Sigmoid colon (tissue), 7 donors: ENCODE results near the gene GAGE12J. TPM values are rescaled to one million over a fixed set of nuclear protein-coding genes. Genes with fewer than 3 reads are reported as not detected.
"Not testable (repeated sequence)": the region's sequence is repeated elsewhere in the genome, so short reads cannot be mapped to it uniquely, and the experiment has no call there.

Source experiments
- DNase-seq: peaks from one replicate; pipeline ENCODE4 v3.0.0-alpha.2; 2019
- H3K27ac ChIP-seq, 4 donors: fragments of 200-600 bp; sonication (generic); one replicate each; pipeline ENCODE4 v1.5.1; 2016 to 2019; ENCODE audit warnings: mild to moderate bottlenecking in 1 of 4
- H3K27me3 ChIP-seq, 3 donors: fragments of 200-600 bp; sonication (generic); one replicate each; pipeline ENCODE4 v1.5.1; 2019; ENCODE audit warnings: mild to moderate bottlenecking in 1 of 3
- H3K36me3 ChIP-seq, 4 donors: fragments of 200-600 bp; sonication (generic); one replicate each; pipeline ENCODE4 v1.5.1; 2016 to 2019
- H3K4me1 ChIP-seq, 4 donors: fragments of 200-600 bp; sonication (generic); one replicate each; pipeline ENCODE4 v1.5.1; 2017 to 2019
- H3K4me3 ChIP-seq, 4 donors: fragments of 200-600 bp; sonication (generic); one replicate each; pipeline ENCODE4 v1.5.1; 2017 to 2019; ENCODE audit warnings: mild to moderate bottlenecking in 2 of 4, moderate library complexity in 1 of 4
- H3K9me3 ChIP-seq, 4 donors: fragments of 200-600 bp in 3 of 4; sonication (generic) in 3 of 4; one replicate each; pipeline versions ENCODE4 v1.5.1 to v1.6.1; 2013 to 2019
- CTCF ChIP-seq, 4 experiments: fragments of 450-650 bp in 3 of 4; fragments of 200-600 bp in 1 of 4; IDR thresholded peaks; one replicate each; pipeline ENCODE4 v1.5.1; 2016 to 2019; ENCODE audit warnings: antibody characterized with exemption in 4 of 4, mild to moderate bottlenecking in 3 of 4, moderate library complexity in 2 of 4
- EP300 ChIP-seq, 4 donors: sonication (generic); formaldehyde crosslinking; IDR thresholded peaks; one replicate each; pipeline ENCODE4 v1.6.1; 2017; ENCODE audit warnings: antibody characterized with exemption in 4 of 4
- POLR2A ChIP-seq, 2 donors: fragments of 450-650 bp; IDR thresholded peaks; one replicate each; pipeline ENCODE4 v1.6.1; 2016; ENCODE audit warnings: antibody characterized with exemption in 2 of 2, mild to moderate bottlenecking in 2 of 2, moderate library complexity in 2 of 2
- POLR2AphosphoS5 ChIP-seq, 4 donors: sonication (generic); formaldehyde crosslinking; IDR thresholded peaks; one replicate each; pipeline ENCODE4 v1.6.1; 2017; ENCODE audit warnings: antibody characterized with exemption in 4 of 4
- WGBS, 2 donors: extraction: QIAGEN DNeasy Blood & Tissue Kit; methylation state at CpG; one replicate each; pipeline ENCODE4 v1.1.7; 2013; 5-methylcytosine and 5-hydroxymethylcytosine counted together
- intact Hi-C: fragments of 100-400 bp; cut with DNase I; formaldehyde crosslinking; loops from one replicate; pipeline ENCODE4 v1.15.1; 2023
- polyA plus RNA-seq, 3 donors: library from polyadenylated mRNA; stranded (reverse); fragments of 200-250 nt; gene quantifications; one replicate each; pipeline ENCODE4 v1.2.3, GENCODE V29; 2013
- total RNA-seq, 4 donors: library from RNA; depleted of rRNA; stranded (reverse); fragments of >200 nt; gene quantifications; one replicate each; pipeline ENCODE4 v1.1.0, GENCODE V29; 2016
- donor health status: healthy with polysubstance abuse.
- donor health status: Bipolar disorder and iron deficiency.
- donor health status: healthy.

GAGE12J gene
- total RNA-seq (not detected), polyA plus RNA-seq (not detected)

DNA sequence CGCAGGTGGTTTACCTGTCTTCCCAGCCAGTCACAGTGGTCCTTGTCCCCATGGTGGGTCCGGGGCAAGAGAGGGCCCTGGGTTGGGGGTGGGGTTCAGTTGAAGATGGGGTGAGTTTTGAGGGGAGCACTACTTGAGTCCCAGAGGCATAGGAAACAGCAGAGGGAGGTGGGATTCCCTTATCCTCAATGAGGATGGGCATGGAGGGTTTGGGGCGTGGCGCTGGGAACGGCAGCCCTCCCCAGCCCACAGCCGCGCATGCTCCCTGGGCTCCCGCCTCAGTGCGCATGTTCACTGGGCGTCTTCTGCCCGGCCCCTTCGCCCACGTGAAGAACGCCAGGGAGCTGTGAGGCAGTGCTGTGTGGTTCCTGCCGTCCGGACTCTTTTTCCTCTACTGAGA, at the start of gene GAGE12J:
TSS of gene GAGE12J (plus strand) at position 301 of the 400 bp plus-strand sequence. CDS start 1,157 bp downstream, outside the sequence.
- H3K4me1 ChIP-seq, H3K27ac ChIP-seq, H3K36me3 ChIP-seq, DNase-seq, H3K27me3 ChIP-seq, intact Hi-C loops, H3K9me3 ChIP-seq, H3K4me3 ChIP-seq: not testable (repeated sequence)
- WGBS, 2 donors: no CpG with 5 or more reads among the region's 16 CpGs

DNA sequence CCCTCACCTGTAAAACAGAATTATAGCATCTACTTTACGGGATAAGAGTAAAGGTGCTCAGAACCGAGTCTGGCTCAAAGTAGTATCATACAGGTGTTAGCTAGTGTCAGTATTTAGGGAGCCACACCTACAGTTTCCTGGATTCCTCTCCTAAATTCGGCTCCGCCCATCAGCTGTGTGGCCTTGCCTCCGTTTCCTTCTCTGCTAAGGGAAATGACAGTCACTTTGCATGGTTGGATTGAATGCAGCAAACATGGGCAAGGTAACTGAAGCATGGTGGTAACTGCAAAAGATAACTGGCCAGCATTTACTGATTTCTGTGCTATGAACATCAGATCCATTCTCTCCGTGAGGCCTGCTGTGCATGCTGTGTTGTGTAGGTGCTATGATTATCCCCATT, 49.4 kb upstream of the GAGE12J start:
- Histone ChIP-seq H3K4me3 (no peak overlapping the region), H3K27ac (no peak overlapping the region), H3K36me3 (no peaks in the 10 kb centered on the region), H3K27me3 (no peaks in the 10 kb centered on the region), H3K4me1 (peaks cover 0 to 33% (median 22%) of the 10 kb centered on the region in 4 donors), H3K9me3 (no peaks in the 10 kb centered on the region)
- TF ChIP-seq EP300 (IDR thresholded peaks at IDR 0.05): no peak
- TF ChIP-seq CTCF (IDR thresholded peaks at IDR 0.05): no peak
- TF ChIP-seq POLR2AphosphoS5 (IDR thresholded peaks at IDR 0.05): no peak
- no peak for TF ChIP-seq POLR2A (IDR thresholded peaks at IDR 0.05)
- intact Hi-C loops: no loop called here
- WGBS, 2 donors: 38 to 49% methylated on average over 6 of the region's 6 CpGs
- DNase-seq: peak; percentile 27

DNA sequence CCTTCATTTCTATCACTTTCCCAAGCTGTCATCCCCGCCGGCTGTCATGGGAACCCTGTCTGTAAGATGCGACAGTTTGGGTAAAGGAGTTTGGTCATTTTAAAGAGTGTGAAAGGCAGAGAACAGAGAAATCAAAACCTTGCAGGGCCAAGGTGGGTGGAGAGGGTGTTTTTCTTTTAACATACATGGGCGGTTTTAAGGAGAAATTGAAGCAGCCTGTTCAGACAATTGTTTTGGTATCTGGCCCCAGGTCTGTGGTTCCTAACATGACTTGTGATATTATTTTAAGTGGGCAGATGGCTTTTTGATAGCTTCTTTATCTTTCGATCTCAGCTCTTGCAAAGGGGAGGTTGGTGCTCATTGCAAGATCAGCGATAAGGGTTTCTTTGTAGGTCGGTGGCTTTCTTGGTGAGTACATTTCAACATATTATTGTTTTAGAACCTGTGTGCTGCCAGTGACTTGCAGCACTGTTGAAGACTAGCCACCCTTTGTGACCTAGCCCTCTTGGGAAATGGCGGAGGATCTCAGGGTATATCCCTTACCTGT, 48.6 kb upstream of the GAGE12J start:
- intact Hi-C loops: no loop called here
- 67 to 91% methylated on average over 8 of the region's 8 CpGs for whole genome bisulfite sequencing, 2 donors
- Histone ChIP-seq H3K9me3 (no peaks in the 10 kb centered on the region), H3K4me1 (peaks cover 0 to 33% (median 22%) of the 10 kb centered on the region in 4 donors), H3K27me3 (no peaks in the 10 kb centered on the region), H3K27ac (no peak overlapping the region), H3K4me3 (no peak overlapping the region), H3K36me3 (no peaks in the 10 kb centered on the region)
- peak; percentile 13 for DNase-seq
- TF ChIP-seq POLR2A (IDR thresholded peaks at IDR 0.05): no peak

DNA sequence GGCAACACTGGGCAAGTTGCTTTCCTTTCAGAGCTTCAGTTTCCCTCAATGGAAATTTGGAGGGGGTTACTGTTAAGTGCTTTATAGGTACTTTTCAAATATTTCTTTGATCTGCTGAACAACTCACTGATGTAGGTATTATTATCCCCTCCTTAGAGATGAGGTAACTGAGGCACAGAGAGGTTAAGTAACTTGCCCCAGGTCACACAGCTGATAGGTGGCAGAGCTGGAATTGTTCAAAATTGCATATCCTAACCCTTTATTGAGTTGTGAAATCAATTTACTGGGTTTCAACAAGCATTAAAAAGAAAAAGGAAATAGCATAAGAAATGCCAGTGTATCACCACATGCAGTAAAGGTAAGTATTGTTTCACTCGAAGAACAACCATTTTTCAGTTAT, 45.6 kb upstream of the GAGE12J start:
- H3K9me3 ChIP-seq: no peaks in the 10 kb centered on the region
- H3K4me3 ChIP-seq: no peak overlapping the region
- no peak overlapping the region for H3K27ac ChIP-seq
- WGBS, 2 donors: 11 to 57% methylated on average over 1 of the region's 1 CpG
- H3K36me3 ChIP-seq: no peaks in the 10 kb centered on the region
- peaks cover 0 to 23% (median 12%) of the 10 kb centered on the region in 4 donors for H3K4me1 ChIP-seq
- DNase-seq: peak; percentile 17
- intact Hi-C loops: no loop called here
- no peaks in the 10 kb centered on the region for H3K27me3 ChIP-seq
- TF ChIP-seq CTCF (IDR thresholded peaks at IDR 0.05): no peak
- no peak for TF ChIP-seq POLR2A (IDR thresholded peaks at IDR 0.05)
- TF ChIP-seq EP300 (IDR thresholded peaks at IDR 0.05): no peak
- TF ChIP-seq POLR2AphosphoS5 (IDR thresholded peaks at IDR 0.05): no peak

DNA sequence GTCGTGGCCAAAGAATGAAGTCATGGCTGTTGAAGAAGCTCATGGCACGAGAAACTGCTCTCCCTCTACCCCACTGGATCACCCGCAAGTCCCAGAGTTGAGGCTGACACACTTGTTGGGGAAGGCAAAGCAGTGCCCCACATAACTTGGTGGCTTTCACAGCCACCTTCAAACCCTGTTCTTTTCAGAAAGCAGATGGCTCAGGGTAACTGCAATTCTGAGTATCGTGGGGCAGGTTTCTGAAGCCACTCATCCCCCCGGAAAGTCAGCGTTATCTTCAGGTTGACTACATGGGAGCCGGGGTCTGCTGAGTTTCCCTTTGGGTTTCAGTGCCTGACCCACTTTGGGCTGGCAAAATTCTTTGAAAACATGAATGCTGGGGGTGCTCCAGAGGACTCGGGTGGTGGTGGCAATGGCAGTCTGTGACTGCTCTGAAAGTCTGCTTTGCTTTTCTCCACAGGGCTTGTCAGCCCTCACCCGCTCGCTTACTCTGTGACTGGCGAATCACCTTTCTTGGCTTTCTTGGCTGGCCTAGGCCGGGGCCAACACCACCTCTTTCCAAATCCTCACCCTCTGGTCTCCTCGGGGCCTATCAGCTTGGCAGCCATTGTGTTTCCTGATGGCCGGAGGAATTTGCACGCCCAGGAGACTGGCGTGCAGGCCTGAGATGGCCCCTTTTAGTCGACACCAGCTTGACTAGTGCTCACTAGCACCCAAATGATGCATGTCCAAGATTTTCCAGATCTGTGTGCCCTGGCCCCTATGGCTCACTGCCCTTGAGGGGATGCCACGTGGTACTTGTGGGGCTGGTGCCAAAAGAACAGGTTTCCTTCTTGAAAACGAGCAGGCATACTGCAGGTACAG, 44.9 kb upstream of the GAGE12J start:
- peak; percentile 53 for DNase-seq
- TF ChIP-seq POLR2AphosphoS5 (IDR thresholded peaks at IDR 0.05) (no peak), POLR2A (IDR thresholded peaks at IDR 0.05) (no peak), EP300 (IDR thresholded peaks at IDR 0.05) (no peak), CTCF (IDR thresholded peaks at IDR 0.05) (no peak)
- Histone ChIP-seq H3K36me3 (no peaks in the 10 kb centered on the region), H3K27me3 (no peaks in the 10 kb centered on the region), H3K27ac (no peak overlapping the region), H3K4me3 (no peak overlapping the region), H3K4me1 (peaks cover 0 to 16% (median 6%) of the 10 kb centered on the region in 4 donors), H3K9me3 (no peaks in the 10 kb centered on the region)
- 74 to 80% methylated on average over 19 of the region's 19 CpGs for WGBS, 2 donors
- intact Hi-C loops: no loop called here
